CD4-positive, alpha-beta T cell treated with Interferon gamma for 1 hour (primary cell): Measurements from ENCODE around the gene LTA4H.

Experiments
- DNase-seq: peaks from one replicate; pipeline ENCODE4 v3.0.0-alpha.2; 2020

LTA4H gene

DNA sequence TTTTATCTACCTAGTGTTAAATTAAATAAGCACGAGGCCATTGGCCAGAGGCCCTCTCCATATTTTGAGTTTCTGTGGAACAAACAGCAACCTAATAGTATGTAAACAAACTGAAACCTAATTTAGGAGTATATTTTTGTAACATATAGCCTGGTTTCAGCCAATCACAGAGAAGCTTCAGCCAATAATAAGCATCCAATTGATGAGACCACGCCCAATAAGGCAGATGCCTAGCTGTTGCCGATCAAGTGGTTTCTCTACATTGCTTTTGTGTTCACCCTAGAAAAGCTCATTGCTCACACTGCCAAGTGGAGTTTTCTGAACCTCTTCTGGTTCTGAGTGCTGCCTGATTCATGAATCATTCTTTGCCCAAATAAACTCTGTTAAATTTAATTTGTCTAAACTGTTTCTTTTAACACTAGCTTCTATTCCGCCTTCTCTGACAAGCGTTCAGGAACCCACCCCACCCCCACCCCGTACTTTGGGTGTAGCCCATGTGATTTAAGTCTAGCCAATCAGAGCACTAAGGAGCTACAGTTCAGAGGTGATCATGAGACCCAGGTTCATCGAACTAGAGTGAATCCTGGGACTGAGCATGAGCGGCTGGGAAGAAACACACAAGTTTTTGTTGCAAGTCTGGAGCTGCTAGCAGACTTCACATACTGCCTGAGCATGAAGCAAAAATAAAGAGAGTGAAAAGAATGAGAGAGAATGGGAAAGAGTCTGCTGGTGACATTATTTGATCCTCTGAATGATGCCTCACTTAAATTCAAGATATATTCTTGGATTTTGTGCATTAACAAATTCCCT lies 21.5 kb upstream of the LTA4H start:
- DNase-seq, result no peak

DNA sequence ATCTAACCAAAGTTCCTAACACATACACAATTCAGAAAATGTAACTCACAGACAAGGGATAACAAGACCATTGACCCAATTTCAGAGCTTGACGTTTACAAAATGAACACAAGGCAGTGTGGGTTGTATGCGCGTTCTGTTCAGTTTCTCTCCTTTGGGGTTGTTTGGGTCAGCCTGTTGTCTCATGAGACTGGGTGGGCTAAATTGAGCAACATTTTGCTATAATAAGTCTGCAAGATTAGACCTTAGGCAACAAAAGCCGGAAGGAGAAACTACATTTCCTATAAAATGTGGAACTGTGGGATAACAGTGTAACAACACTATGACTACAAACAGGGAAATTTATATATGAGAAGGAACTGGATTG lies 18.8 kb upstream of the LTA4H start:
- DNase-seq, result no peak

DNA sequence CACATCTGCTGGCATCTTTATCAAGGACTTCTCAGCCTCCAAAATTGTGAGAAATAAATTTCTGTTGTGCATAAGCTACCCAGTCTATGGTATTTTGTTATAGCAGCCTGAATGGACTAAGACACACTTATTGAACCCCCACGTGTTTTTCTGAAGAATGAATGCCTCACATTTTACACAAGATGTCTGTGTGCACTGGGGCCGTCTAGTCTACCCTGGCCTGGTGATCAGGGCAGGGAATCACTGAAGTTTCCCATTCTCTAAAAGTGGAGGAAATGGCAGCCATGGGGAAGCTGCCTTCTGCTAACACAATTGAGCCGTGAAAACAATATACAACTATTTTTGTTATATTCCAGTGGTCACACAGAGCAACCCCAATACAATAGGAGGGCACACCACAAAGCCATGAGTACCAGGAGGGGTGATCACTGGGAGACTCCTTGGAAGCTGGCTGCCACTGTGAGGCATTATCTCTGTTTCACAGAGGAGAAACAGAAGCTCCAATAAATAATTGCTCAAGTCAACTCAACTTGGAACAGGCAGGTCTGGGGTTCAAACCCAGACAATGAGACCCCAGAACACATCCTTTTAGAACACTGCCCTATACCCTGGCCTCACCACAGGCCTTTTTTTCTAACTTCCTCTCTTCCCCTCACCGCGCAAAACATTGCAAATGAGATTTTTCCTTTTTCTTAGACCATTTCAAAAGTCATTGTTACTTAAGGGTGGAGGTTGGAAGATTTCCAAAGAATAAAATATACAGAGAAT lies 18.3 kb upstream of the LTA4H start:
- no peak for DNase-seq

DNA sequence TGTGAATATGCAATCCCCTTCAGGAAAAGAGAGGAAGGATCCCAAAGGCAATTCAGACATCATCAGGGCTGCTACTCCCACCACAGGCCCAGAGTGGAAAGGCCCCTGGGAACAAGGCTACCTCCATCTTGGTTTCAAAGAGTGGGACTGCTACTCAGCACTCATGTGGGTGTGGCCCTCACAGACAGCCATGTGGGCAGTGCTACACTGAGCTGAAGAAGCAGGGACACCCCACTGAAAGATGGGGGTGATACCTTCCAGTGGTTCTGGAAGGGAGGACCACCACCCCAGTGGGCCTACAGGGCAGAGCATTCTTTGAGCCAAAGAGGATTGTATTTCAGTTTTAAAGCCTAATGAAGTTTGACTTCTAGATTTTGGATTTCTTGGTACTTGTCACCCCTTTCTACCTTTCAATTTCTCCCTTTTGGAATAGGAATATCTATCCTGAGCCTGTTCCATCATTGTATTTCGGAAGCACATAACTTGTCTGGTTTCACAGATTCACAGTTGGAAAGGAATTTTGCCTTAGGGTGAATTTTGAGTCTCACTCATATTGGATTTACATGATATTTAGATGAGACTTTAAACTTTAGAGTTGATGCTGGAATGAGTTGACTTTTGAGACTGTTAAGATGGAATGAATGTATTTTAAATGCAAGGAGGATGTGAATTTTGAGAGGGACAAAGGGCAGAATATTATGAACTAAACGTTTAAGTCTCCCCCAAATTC lies 16.5 kb upstream of the LTA4H start:
- DNase-seq, result no peak

DNA sequence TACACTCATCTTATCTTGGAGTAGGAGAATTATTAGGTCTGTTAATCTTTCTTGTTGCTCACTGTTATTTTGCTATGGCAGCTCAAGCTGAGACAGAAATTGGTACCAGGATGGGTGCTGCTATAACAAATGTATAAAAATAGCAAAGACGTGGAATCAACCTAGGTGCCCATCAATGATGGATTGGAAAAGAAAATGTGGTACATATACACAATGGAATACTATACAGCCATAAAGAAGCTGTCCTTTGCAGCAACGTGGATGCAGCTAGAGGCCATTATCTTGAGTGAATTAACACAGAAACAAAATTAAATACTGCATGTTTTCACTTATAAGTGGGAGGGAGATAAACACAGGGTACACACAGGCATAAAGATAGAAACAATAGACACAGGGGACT lies 14.8 kb upstream of the LTA4H start:
- no peak for DNase-seq

DNA sequence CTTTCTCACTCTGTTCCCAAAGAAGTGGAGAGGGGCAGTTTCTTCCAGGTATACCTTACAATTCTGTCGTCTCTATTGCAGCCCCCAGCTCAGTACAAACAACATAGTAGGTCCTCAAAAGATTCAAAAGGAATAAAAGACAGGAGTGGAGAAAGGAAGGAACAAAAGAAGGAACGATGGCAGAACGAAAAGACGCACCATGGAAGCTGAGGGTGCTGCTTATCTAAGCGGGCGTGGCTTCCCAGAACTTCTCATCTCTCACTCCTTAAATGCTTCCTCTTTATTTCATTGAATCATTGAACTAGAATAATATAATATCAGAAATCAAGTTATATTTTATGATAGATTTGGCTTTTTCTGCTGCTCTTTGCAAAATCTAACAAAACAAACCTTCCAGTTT lies 13.7 kb upstream of the LTA4H start:
- DNase-seq, result no peak

DNA sequence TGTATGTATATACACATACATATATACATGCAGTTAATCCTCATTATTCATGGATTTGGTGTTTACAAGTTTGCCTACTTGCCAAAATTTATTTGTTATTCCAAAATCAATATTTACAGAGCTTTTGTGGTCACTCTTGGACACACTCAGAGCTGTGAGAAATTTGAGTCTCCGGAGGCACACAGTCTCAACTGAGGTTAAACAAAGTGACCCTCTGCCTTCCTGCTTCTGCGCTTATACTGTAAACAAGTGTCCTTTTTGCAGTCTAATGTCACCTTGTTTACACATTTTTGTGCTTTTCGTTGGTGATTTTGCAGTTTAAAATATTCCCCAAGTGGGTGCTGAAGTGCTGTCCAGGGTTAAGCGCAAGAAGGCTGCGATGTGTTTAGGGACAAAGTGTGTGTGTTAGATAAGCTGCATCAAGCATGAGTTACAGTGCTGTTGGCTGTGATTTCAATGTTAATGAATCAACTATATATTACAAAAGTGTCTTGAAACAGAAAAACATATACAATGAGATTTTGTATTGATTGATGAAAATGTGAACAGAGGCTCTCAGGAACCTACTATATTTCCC lies 13.1 kb upstream of the LTA4H start:
- DNase-seq, result no peak

DNA sequence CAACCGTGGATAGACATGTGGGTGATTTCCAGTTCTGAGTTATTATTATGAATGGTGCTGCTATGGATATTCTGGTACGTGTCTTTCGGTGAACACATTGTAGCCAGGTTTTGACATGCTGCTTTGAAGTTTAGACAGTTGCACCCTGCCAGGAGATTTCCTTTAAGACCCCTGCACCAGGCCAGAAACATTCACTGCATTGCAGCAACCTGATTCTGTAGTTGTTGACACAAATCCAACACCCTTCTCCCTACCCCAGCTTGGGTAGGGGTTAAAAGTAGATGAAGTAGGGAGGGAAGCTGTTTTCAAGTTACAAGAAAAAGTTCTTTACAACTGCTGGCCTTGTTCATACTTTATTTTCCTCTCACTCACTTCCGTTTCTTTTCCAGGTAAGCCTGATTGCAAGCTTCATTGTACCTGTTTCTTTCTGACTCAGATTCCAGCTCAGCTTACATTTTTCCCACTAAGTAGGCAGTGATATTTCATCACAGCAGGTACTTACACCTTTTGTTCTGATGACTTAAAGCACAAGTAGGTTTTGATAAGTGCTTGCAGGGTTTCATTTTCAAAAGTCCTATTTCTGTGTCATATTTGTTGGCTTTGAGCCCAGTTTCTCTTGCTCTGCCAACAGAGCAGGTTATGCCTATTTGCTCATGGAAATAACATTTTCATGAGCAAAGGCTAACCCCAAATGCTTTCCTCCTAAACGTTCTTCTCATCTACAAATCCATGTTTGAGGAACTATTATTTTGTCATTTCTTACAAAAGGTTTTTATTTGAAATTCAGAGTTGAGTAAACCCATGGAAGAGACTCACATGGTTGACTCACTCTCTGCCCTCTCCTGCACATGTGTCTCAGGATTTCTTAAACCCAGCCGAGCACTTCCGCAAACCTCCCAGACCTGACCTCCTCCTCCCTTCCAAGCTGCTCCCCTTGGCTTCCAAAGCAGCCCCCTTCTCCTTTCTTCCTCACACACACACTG lies 12.1 kb upstream of the LTA4H start:
- peak; percentile 45 for DNase-seq

DNA sequence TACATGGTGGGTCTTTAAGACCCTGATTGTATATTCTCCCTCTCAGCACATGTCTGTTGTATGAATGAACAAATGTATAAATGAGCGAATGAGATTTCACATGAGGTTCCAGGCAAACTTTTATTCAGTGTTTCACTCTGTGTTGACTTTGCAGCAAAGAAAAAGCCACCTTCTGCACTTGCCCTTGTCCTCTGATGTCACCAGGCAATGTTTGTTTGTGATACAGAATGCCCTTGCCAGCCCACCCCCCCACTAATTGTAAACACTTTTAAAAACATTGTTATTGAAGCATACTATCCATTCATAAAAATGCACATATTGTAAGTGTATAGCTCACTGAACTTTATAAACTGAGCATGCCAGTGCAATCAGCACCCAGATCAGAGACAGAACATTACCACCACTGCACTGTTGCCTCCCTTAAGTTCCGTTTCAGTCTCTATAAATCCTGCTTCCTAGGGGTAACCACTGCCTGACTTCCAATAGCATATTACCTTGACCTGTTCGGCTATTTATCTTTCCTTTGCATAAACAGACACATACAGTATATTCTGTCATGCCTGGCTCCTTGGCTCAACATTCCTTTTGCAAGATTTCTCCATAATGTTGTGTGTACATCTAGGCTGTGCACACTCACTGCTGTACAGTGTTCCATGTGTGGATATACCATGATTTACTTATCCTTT lies 11.3 kb upstream of the LTA4H start:
- no peak for DNase-seq

DNA sequence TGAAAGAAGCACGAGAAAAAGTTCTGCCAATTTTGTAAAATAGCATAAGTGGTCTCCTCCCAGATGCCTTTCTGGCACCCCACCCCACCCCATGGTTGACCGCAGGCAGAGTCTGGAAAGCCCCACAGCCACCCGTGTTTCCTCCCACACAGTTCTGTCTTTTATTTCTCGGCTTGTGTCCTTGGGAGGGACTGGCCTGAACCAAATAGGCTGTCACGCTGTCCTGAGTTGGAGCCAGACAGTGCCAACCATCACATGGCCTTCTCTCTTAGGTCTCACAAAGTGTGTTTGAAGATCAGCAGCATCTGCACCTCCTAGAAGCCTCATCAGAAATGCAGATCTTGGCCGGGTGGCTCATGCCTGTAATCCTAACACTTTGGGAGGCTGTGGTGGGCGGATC lies 10.2 kb upstream of the LTA4H start:
- peak; percentile 41 for DNase-seq

DNA sequence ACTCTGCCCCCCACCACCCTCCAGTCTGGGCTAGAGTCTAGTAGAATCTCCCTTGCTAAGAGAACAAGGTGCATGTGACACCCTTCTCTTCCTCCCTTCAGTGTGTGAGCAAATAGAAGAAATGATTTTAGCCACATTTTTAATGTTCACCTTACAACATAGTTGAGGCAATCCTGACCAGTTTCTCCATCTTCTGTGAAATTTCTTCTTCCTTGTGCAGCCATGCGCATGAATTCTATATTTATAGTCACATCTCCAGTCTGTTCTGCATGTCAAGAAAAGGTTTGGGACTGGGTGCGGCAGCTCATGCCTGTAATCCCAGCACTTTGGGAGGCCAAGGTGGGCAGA lies 9.5 kb upstream of the LTA4H start:
- DNase-seq, result no peak

DNA sequence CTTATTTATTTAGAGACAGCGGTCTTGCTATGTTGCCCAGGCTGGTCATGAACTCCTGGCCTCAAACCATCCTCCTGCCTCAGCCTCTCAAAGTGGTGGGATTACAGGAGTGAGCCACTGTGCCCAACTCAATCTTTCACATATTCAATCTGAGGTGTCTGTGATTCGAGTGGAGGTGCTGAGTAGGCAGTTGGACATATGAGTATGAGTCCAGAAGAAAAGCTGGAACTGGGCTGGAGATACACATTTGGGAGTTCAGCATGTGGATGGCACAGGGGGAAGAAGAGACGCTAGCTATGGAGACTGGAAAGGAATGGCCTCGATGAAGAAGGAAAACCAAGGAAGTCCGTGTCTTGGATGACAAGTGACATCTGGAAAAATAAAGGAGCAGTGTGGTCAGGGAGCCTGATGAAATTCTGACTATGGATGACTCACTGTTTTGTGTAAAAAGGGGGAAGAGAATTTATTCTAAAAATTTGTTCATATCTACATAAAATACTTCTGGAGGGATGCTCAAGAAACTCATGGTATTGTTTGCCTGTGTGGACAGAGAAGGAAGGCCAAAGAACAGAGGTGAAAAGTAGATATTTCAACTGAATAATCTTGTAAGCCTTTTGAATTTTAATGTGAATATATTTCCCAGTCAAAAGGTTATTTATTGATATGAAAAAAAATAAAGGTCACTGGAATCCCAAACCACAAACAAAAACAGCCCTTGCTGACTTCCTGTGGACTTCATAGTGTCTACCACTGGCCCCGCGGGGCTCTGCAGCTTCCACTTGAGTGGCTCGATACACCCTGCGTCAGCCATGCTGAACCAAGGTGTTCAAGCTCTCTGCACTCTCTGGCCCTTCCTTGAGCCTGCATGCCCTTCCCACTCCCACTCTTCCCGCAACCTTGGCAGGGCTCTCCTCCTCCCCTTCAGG lies 8.9 kb upstream of the LTA4H start:
- DNase-seq, result no peak

DNA sequence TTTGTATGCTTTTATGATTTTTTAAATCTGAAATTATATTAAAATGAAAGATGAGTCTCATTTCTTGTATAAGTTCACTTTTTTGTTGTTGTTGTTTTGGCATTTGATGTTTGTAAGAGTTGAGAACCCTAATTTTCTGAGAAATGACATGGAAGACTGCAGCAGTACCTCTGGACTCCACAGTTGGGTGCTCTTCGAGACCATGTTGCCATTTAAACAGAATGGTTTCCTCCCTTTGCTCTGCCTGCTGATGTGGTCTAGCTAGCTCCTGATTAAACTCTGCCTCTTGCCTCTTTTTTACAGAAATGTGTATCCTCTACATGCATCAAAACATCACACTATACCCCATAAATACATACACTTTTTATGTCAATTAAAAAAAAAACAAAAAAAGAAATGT lies 5.8 kb upstream of the LTA4H start:
- DNase-seq, result no peak

DNA sequence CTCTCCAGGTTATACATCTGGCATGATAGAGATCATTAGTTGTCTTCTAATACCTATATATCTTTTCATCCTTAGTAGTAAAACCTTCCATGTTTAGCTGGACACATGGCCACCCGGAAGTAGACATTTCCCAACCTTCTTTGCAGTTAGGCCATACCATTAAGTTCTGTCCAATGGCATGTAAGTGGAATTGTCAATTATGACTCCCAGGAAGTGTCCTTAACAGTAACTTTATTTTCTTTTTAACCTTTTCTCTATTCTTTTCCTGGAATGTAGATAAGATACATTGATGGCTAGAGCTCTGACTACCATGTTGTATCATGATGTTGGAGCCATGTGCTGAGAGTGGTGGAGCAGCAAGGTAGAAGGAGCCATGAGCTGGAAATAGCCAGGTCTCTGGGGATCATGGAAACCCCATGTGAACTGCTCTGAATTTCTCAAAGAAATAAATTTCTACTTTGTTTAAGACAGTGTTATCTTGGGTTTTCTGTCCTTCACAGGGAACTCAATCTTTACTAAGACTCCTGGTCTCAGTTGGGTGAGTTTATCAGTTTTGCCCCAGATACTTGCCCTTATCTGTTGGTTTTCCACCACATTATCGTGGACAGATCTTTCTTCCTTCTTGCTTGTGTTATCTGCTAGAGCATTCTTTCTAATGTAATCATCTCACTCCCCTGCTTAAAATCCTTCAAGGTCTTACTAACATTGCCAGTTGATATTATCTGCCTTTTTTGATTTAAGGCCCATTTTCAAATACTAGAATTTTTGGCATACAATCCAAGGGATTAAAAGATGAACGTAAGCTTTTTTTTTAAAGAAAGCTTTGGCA lies 5.1 kb upstream of the LTA4H start:
- no peak for DNase-seq

DNA sequence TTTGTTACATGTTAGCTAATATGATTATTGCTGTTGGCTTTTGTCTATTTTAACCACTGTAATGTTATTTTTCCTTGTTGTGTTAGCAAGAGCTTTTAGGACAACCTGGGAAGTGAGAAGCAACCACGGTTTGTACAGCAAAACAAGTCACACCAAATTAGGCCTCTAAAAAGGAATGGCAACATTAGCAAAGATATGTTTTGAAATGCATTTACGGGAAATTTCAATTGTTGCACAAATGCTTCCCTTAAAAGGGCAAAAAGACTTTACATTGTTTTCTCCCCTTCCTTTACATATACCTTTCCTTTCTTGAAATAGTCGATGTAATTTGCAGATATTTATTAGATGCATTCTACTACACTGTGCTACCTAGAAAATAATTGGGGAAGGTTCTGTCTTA lies 4.1 kb upstream of the LTA4H start:
- no peak for DNase-seq

DNA sequence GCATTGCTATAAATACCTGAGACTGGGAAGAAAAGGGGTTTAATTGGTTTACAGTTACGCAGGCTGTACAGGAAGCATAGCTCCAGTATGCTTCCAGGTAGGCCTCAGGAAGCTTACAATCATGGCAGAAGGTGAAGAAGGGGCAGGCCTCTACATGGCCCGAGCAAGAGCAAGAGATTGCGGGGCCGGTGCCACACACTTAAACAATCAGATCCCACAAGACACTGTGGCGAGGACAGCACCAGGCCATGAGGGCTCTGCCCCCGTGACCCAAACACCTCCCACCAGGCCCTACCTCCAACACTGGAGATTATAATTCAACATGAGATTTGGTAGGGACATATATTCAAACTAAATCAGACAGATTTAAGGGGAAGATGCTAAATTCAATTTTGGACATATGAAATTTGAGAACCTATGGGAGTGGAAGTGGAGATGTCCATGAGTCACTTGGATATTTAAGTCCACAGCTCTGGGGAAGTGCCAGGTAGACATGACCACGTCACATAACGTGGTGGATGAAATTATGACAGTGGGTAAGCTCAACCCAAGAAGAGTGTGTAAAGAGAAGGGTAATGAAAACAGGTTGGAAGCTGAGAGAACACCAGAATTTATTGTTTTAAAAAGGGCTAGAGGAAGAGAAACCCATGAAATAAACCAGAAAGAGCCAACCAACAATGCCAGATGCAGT lies 1.5 kb upstream of the LTA4H start:
- no peak for DNase-seq

DNA sequence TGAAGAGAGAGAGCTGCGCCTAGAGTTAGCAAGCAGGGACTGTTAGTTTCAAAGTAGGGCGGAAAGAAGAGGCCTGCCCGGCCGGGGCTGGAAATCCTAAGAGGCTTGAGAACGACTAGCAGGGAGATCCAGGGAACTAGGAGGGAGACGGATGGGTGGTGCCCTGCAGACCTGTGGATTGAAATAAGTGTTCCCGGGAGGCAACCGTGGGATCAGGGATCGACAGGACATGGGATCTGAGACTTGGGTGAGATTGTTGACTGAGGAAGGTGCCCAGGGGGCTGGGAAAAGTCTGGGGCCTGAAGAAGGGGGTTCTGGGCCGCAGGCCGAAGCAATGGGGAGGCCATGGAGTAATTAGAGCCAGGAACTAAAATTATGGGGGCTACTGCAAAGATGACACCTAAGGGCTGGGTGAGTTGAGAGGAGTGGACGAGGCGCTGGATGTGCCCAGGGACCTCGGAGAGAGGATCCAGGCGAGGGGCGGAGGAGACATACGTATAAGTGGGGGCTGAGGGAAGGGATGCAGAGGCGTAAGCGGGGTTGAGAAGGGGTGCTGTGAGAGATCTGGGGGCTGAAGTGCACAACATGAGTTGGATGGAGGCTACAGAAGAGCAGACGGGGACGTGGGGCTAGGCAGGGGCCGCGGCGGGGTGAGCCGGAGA lies 635 bp downstream of the LTA4H start:
- DNase-seq, result no peak
